T-helper 17 cell (primary cell): Measurements from ENCODE around the gene PELI2. TPM values are rescaled to one million over a fixed set of nuclear protein-coding genes. Genes with fewer than 3 reads are reported as not detected.
A peak's percentile ranks its signal among the peaks of the same experiment; 100 is the strongest.

Source experiments
- ATAC-seq: fragments of 150-1000 bp; cut with Tn5 transposase; 2 replicates; pipeline ENCODE4 v1.10.0; 2021; ENCODE audit warnings: mild to moderate bottlenecking, moderate library complexity
- DNase-seq, 3 donors: peaks; one replicate each; pipeline versions ENCODE4 v3.0.0 to v3.0.0-alpha.2; 2020 to 2021
- H3K9me3 ChIP-seq: one replicate; pipeline ENCODE4 v1.7.0; 2013; ENCODE audit warnings: low read length, mild to moderate bottlenecking; ENCODE audit not compliant: control insufficient read depth, poor library complexity, severe bottlenecking
- H3K27ac Mint-ChIP-seq: one replicate; pipeline ENCODE4 v1.8.0; 2022; ENCODE audit warnings: mild to moderate bottlenecking, moderate library complexity, mixed read lengths
- H3K27me3 Mint-ChIP-seq: one replicate; pipeline ENCODE4 v1.8.0; 2022; ENCODE audit warnings: mixed read lengths
- H3K36me3 Mint-ChIP-seq: one replicate; pipeline ENCODE4 v1.8.0; 2022; ENCODE audit warnings: low read depth, mixed read lengths
- H3K4me1 Mint-ChIP-seq: one replicate; pipeline ENCODE4 v1.8.0; 2022; ENCODE audit warnings: mild to moderate bottlenecking, mixed read lengths
- H3K4me3 Mint-ChIP-seq: one replicate; pipeline ENCODE4 v1.8.0; 2022; ENCODE audit warnings: mild to moderate bottlenecking, moderate library complexity, mixed read lengths
- total RNA-seq, 4 donors: library from RNA in 2 of 4; stranded (reverse) in 2 of 4; gene quantifications; one replicate each; pipeline ENCODE4 v1.2.3 and lab custom pipeline; 2022 to 2026

Gene PELI2
- total RNA-seq, 2 donors from 2014 or later, result 11.2 to 26.3 TPM

DNA sequence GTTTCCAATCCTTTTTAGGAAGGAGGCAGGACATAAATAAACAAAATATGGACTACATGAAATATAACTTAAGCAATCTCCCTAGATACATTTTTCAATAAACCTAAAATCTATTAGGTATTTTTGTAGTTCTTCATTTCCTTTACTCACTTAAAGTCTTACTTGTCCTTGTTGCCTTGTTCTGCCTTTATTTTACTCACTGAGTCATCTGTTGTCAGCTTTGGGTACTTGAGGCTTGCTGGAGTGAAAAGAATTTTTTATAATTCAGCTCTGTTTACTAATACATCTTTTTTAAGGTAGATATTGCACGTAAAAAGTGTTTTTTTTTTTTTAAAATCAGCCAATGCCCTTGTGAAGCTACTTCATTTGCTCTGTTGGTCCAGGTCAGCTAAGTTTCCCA is 216.2 kb downstream of the PELI2 start:
- Mint-ChIP-seq H3K4me1 (peaks cover 6% of the 10 kb centered on the region), H3K4me3 (no peak overlapping the region), H3K27ac (no peak overlapping the region), H3K27me3 (no peaks in the 10 kb centered on the region), H3K36me3 (peaks cover 2% of the 10 kb centered on the region)
- no peaks in the 10 kb centered on the region for H3K9me3 ChIP-seq
- DNase-seq (no peak), ATAC-seq (no peak)

DNA sequence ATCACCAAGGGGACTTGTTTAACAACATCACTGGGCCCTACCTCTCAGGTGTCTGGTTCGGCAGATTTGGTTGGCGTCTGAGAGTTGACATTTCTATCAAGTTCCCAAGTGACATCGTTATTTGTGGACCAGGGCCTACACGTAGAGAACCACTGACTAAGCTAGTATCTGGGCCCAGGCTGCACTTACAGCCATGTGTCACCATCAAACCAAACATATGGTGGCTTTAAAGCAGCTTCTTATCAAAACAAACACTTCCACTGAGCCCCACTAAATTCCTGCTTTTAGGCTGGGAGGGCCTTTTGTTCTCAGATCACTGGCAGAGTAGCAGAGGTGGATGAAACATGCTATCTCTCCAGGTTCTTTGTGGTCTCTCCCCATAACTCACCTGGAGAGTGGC is 220.5 kb downstream of the PELI2 start:
- H3K4me3 Mint-ChIP-seq, result no peak overlapping the region
- no peak for ATAC-seq

DNA sequence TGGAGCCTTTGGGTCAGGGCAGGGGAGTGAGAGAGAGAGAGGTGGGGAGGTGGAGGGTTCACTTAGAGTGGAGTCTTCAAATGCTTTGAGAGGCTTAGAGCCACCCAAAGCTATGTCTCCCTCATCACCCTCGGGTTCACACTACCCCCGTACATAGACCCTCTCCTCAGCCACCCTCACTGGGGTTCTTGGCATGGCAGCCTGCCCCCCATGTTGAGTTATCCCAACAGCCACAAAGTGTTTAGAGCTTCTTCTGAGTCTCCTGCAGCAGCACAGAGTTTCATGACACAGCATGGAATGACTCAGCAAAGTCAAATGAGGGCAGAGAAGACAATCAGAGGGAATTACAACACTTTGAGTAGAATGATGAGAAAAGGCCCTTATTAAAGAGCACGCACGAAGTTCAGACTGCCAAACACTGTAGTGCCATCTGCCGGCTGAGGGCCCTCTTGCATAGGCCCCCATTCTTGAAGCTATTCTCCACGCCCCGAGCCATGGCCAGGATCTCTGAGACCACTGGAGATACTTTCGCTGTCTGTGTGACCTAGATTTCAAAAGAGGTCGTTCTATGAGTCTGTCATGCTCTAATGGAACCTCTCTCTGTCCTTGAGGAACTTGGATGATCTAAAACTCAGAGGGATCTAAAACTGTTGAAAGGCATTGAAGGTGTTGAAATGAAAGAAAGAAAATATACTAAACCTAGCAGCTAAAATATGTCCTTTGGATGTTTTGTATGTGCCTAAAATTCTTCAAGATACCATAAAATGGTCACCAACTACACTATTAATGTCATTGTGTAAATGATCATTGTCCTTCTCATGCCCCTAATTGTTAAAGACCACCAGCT is 221.9 kb downstream of the PELI2 start:
- H3K27ac Mint-ChIP-seq, result no peak overlapping the region
- H3K9me3 ChIP-seq, result no peaks in the 10 kb centered on the region
- H3K4me1 Mint-ChIP-seq, result peaks cover 4% of the 10 kb centered on the region
- no peaks in the 10 kb centered on the region for H3K27me3 Mint-ChIP-seq
- DNase-seq, result peak in 1 of 3 donors; percentile 22
- no peak overlapping the region for H3K4me3 Mint-ChIP-seq
- H3K36me3 Mint-ChIP-seq, result no peaks in the 10 kb centered on the region
- ATAC-seq, result peak; percentile 84

More for the DNA sequence above, 220.5 kb downstream of the PELI2 start:
- no peak overlapping the region for H3K27ac Mint-ChIP-seq
- no peaks in the 10 kb centered on the region for H3K9me3 ChIP-seq
- no peaks in the 10 kb centered on the region for H3K36me3 Mint-ChIP-seq
- H3K27me3 Mint-ChIP-seq, result no peaks in the 10 kb centered on the region
- no peak for DNase-seq
- peaks cover 6% of the 10 kb centered on the region for H3K4me1 Mint-ChIP-seq

- no peaks in the 10 kb centered on the region for H3K9me3 ChIP-seq
- Mint-ChIP-seq H3K27me3 (no peaks in the 10 kb centered on the region), H3K4me3 (no peak overlapping the region), H3K27ac (no peak overlapping the region), H3K36me3 (no peaks in the 10 kb centered on the region), H3K4me1 (peaks cover 4% of the 10 kb centered on the region)
- DNase-seq (no peak), ATAC-seq (no peak)
These were observed 222.7 kb downstream of the PELI2 start for GRCh38 chr14:56340932-56341331.

DNA sequence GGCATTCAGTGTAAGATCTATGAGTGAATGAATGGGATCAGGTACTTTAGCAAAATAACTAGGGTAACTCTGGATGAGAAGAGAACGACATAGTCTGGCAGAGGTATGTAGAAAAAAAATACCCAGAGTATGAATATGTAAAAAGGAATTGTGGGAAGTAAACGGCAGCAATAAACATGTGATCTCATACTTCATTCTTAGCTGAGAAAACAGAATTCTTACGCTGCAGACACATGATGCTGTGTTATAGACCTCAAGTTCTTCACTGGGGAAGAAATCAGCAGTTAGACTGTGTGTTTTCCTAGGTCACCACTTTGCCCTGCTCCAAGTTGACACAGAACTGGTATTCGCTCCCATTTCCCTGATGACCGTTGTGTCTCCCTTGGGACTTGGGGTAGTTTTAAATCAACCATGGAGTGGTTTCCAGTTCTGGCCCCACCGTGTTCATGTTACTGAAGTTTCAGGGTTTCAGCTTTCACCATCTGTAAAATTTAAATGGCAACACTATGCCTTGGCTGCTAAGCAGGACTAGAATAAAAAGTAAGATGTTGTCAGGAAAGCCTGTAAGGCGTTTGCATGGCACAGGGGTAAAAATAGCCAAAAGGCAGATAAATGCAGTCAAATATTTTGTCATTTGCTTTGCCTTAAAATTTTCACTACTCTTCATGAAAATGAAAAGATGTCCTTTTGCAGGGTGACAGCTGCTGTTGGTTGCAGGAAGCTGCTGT is 223.7 kb downstream of the PELI2 start:
- Mint-ChIP-seq H3K36me3 (no peaks in the 10 kb centered on the region), H3K4me1 (peaks cover 4% of the 10 kb centered on the region), H3K27me3 (no peaks in the 10 kb centered on the region), H3K27ac (no peak overlapping the region), H3K4me3 (no peak overlapping the region)
- ATAC-seq, result no peak
- DNase-seq, result no peak
- no peaks in the 10 kb centered on the region for H3K9me3 ChIP-seq

DNA sequence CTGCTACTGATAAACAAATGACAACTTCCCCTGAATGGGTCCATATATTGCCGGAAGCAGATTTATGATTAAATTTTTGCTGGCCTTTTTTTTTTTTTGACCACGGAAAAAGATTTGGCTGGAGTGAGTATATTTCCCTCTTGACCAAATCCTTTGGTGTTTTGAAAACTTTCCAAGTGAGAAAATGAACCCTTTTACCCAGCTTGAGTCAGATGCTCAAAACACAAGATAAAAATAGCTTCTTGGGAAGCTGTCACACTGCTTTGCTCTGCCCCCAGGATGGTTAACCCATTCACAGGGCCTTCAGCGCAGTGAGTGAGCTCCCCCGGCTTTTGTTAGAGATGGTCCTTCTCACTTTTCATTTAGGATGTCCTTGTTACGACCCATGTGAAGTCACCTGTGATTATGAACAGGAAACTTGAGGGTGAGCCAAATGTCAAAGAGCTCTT is 224.3 kb downstream of the PELI2 start:
- no peak overlapping the region for H3K27ac Mint-ChIP-seq
- H3K36me3 Mint-ChIP-seq, result no peaks in the 10 kb centered on the region
- no peak for ATAC-seq
- DNase-seq, result no peak
- no peaks in the 10 kb centered on the region for H3K9me3 ChIP-seq
- no peaks in the 10 kb centered on the region for H3K27me3 Mint-ChIP-seq
- H3K4me1 Mint-ChIP-seq, result peaks cover 4% of the 10 kb centered on the region
- H3K4me3 Mint-ChIP-seq, result no peak overlapping the region

DNA sequence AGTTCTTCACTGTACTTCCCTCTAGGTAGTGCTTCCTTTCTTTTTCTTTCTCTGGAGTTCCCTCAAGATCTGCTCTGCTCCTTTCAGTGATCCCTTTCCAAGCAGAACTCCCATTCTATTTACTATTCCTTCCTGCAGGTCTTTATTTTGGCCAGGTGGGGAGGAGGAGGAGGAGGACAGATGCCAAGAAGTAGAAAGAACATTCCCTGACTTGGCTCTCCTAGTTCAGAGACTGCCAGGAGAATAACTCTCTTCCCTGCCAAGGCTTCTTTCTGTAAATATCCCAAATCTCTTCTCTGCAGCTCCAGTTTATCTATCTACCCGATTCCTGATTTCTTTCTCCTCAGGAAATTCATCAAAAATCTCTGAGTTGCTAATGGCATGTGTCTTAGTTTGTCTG is 231.7 kb downstream of the PELI2 start:
- no peaks in the 10 kb centered on the region for H3K9me3 ChIP-seq
- ATAC-seq, result no peak
- H3K4me3 Mint-ChIP-seq, result no peak overlapping the region
- H3K4me1 Mint-ChIP-seq, result no peaks in the 10 kb centered on the region
- no peak overlapping the region for H3K27ac Mint-ChIP-seq
- H3K36me3 Mint-ChIP-seq, result no peaks in the 10 kb centered on the region
- no peak for DNase-seq
- H3K27me3 Mint-ChIP-seq, result no peaks in the 10 kb centered on the region
